ENCODE results near the gene KCMF1.
"Not testable (repeated sequence)": the region's sequence is repeated elsewhere in the genome, so short reads cannot be mapped to it uniquely, and the experiment has no call there.

KCMF1 gene

GRCh38 chr2:84970868-84971509 lies at the start of gene KCMF1:
KCMF1 (plus strand) TSS chr2:84971161; CDS start chr2:84971452, 291 bp downstream.
- DNase-seq: peak; percentile 39

- no peak for DNase-seq
These were observed 48.0 kb upstream of the KCMF1 start for GRCh38 chr2:84923009-84923408.

- no peak for DNase-seq
These were observed 46.5 kb upstream of the KCMF1 start for GRCh38 chr2:84924173-84925106.

- no peak for DNase-seq
These were observed 45.6 kb upstream of the KCMF1 start for GRCh38 chr2:84925336-84925723.

GRCh38 chr2:84925724-84926376 lies 45.1 kb upstream of the KCMF1 start:
- peak; percentile 67 for DNase-seq

- DNase-seq: no peak
These were observed 43.7 kb upstream of the KCMF1 start for GRCh38 chr2:84927275-84927627.

- no peak for DNase-seq
These were observed 39.6 kb upstream of the KCMF1 start for GRCh38 chr2:84931384-84931821.

GRCh38 chr2:84938194-84938879 lies 32.6 kb upstream of the KCMF1 start:
- no peak for DNase-seq

GRCh38 chr2:84939426-84940087 lies 31.4 kb upstream of the KCMF1 start:
- DNase-seq: no peak

GRCh38 chr2:84940088-84940470 lies 30.9 kb upstream of the KCMF1 start:
- DNase-seq: no peak

- no peak for DNase-seq
These were observed 30.0 kb upstream of the KCMF1 start for GRCh38 chr2:84940831-84941412.

- no peak for DNase-seq
These were observed 28.8 kb upstream of the KCMF1 start for GRCh38 chr2:84942166-84942565.

GRCh38 chr2:84942964-84943421 lies 28.0 kb upstream of the KCMF1 start:
- no peak for DNase-seq

GRCh38 chr2:84944295-84944909 lies 26.6 kb upstream of the KCMF1 start:
- no peak for DNase-seq

- not testable (repeated sequence) for DNase-seq
These were observed 25.1 kb upstream of the KCMF1 start for GRCh38 chr2:84945838-84946203.

- no peak for DNase-seq
These were observed 24.6 kb upstream of the KCMF1 start for GRCh38 chr2:84946204-84947009.

GRCh38 chr2:84947010-84947593 lies 23.9 kb upstream of the KCMF1 start:
- DNase-seq: no peak

- no peak for DNase-seq
These were observed 17.4 kb upstream of the KCMF1 start for GRCh38 chr2:84953535-84953934.

- DNase-seq: no peak
These were observed 16.6 kb upstream of the KCMF1 start for GRCh38 chr2:84954329-84954728.
